CD4-positive, alpha-beta memory T cell (primary cell): ENCODE data around the gene LRRK1. TPM values are rescaled to one million over a fixed set of nuclear protein-coding genes. Genes with fewer than 3 reads are reported as not detected.

Source experiments
- CTCF ChIA-PET: fragments of 350-600 bp; sonication (Branson Sonifier 250); formaldehyde crosslinking; loops from one replicate; lab custom pipeline; 2021; ENCODE audit warnings: inconsistent platforms; ENCODE audit not compliant: partially characterized antibody; lab: Charles Lee
- POLR2A ChIA-PET: fragments of 350-600 bp; sonication (Branson Sonifier 250); formaldehyde crosslinking; loops from one replicate; lab custom pipeline; 2021; ENCODE audit not compliant: partially characterized antibody; lab: Charles Lee
- DNase-seq, 5 donors: peaks; one replicate each; pipeline versions ENCODE4 v3.0.0 to v3.0.0-alpha.2; 2020 to 2022; ENCODE audit warnings: mixed read lengths in 1 of 5
- H3K27ac ChIP-seq: one replicate; pipeline ENCODE4 v1.7.0; 2013; ENCODE audit warnings: low read depth, low read length
- H3K27me3 ChIP-seq: 2 replicates; pipeline ENCODE4 v1.7.0; 2013; ENCODE audit warnings: mild to moderate bottlenecking, low read length, moderate library complexity; ENCODE audit not compliant: insufficient read depth
- H3K36me3 ChIP-seq: 2 replicates; pipeline ENCODE4 v1.7.0; 2013; ENCODE audit warnings: mild to moderate bottlenecking, low read length, moderate library complexity; ENCODE audit not compliant: insufficient read depth
- H3K4me1 ChIP-seq: 2 replicates; pipeline ENCODE4 v1.7.0; 2013; ENCODE audit warnings: mild to moderate bottlenecking, low read length, moderate library complexity; ENCODE audit not compliant: insufficient read depth
- H3K4me3 ChIP-seq, 2 donors: one replicate each; pipeline ENCODE4 v1.7.0; 2013; ENCODE audit warnings: low read length in 2 of 2, mild to moderate bottlenecking in 1 of 2
- H3K9me3 ChIP-seq, 2 donors: one replicate each; pipeline ENCODE4 v1.7.0; 2013; ENCODE audit warnings: low read length in 2 of 2, control low read depth in 1 of 2; ENCODE audit not compliant: control insufficient read depth in 1 of 2
- H3K27ac Mint-ChIP-seq, 7 donors: one replicate each; pipeline ENCODE4 v1.8.0; 2020 to 2021; ENCODE audit warnings: mixed read lengths in 7 of 7, mild to moderate bottlenecking in 6 of 7, inconsistent platforms in 3 of 7, moderate library complexity in 3 of 7
- H3K27me3 Mint-ChIP-seq, 2 donors: one replicate each; pipeline ENCODE4 v1.8.0; 2020 to 2021; ENCODE audit warnings: mixed read lengths in 2 of 2
- H3K36me3 Mint-ChIP-seq, 2 donors: one replicate each; pipeline ENCODE4 v1.8.0; 2020 to 2021; ENCODE audit warnings: mixed read lengths in 2 of 2, inconsistent platforms in 1 of 2, mild to moderate bottlenecking in 1 of 2
- H3K4me1 Mint-ChIP-seq, 4 donors: one replicate each; pipeline ENCODE4 v1.8.0; 2020 to 2021; ENCODE audit warnings: mixed read lengths in 4 of 4, mild to moderate bottlenecking in 1 of 4
- H3K4me3 Mint-ChIP-seq, 8 donors: one replicate each; pipeline ENCODE4 v1.8.0; 2020 to 2021; ENCODE audit warnings: mixed read lengths in 8 of 8, mild to moderate bottlenecking in 7 of 8, moderate library complexity in 6 of 8, inconsistent platforms in 3 of 8
- H3K9me3 Mint-ChIP-seq, 8 donors: one replicate each; pipeline ENCODE4 v1.8.0; 2020 to 2021; ENCODE audit warnings: mixed read lengths in 8 of 8, mild to moderate bottlenecking in 5 of 8, inconsistent platforms in 3 of 8, moderate library complexity in 1 of 8
- intact Hi-C: fragments of 100-400 bp; cut with micrococcal nuclease; formaldehyde crosslinking; loops from one replicate; pipeline ENCODE4 v1.15.1; 2023
- polyA plus RNA-seq, 2 donors: library from polyadenylated mRNA; unstranded; fragments of 300-500 nt; fragmentation: Illumina TruSeq; gene quantifications; one replicate each; pipeline ENCODE4 v1.2.3, GENCODE V29; 2021
- total RNA-seq, 2 experiments: library from RNA; stranded (reverse); gene quantifications; one replicate each; pipeline ENCODE4 v1.2.3, GENCODE V29; 2021

Gene LRRK1
- total and polyA plus RNA-seq, 4 experiments from 2014 or later = 0.50 to 0.58 (median 0.53) TPM; not detected in 1

GRCh38 chr15:101026656-101027272 is 107.6 kb downstream of the LRRK1 start:
- ChIA-PET CTCF (interaction anchor here (8.7 kb wide), 1 partner anchor 18 kb away, joined by 64 read pairs; no protein-coding TSS in a partner anchor), POLR2A (no interaction called here)
- no peaks in the 10 kb centered on the region for H3K4me1 Mint-ChIP-seq
- Histone ChIP-seq H3K27ac (no peak overlapping the region), H3K27me3 (no peaks in the 10 kb centered on the region), H3K36me3 (no peaks in the 10 kb centered on the region), H3K9me3 (no peaks in the 10 kb centered on the region), H3K4me1 (no peaks in the 10 kb centered on the region), H3K4me3 (no peak overlapping the region)
- H3K27me3 Mint-ChIP-seq = peaks cover 2 to 12% of the 10 kb centered on the region in 2 donors
- DNase-seq = no peak
- no peaks in the 10 kb centered on the region for H3K36me3 Mint-ChIP-seq
- no peak overlapping the region for H3K27ac Mint-ChIP-seq
- intact Hi-C loops = no loop called here
- H3K9me3 Mint-ChIP-seq = no peaks in the 10 kb centered on the region
- no peak overlapping the region for H3K4me3 Mint-ChIP-seq

GRCh38 chr15:101027273-101027901 is 108.2 kb downstream of the LRRK1 start:
- Mint-ChIP-seq H3K9me3 (no peaks in the 10 kb centered on the region), H3K4me3 (no peak overlapping the region), H3K27ac (no peak overlapping the region), H3K4me1 (no peaks in the 10 kb centered on the region), H3K36me3 (no peaks in the 10 kb centered on the region), H3K27me3 (peaks cover 4 to 12% of the 10 kb centered on the region in 2 donors)
- H3K9me3 ChIP-seq = no peaks in the 10 kb centered on the region
- intact Hi-C loops = no loop called here
- POLR2A ChIA-PET = no interaction called here
- H3K27ac ChIP-seq = no peak overlapping the region
- H3K4me1 ChIP-seq = no peaks in the 10 kb centered on the region
- no peaks in the 10 kb centered on the region for H3K27me3 ChIP-seq
- CTCF ChIA-PET = no interaction called here
- H3K4me3 ChIP-seq = no peak overlapping the region
- H3K36me3 ChIP-seq = no peaks in the 10 kb centered on the region
- no peak for DNase-seq

- Mint-ChIP-seq H3K36me3 (no peaks in the 10 kb centered on the region), H3K4me3 (no peak overlapping the region), H3K9me3 (no peaks in the 10 kb centered on the region), H3K27ac (no peak overlapping the region), H3K27me3 (peaks cover 4 to 12% of the 10 kb centered on the region in 2 donors), H3K4me1 (no peaks in the 10 kb centered on the region)
- no peaks in the 10 kb centered on the region for H3K36me3 ChIP-seq
- no peak overlapping the region for H3K4me3 ChIP-seq
- DNase-seq = no peak
- H3K9me3 ChIP-seq = no peaks in the 10 kb centered on the region
- POLR2A ChIA-PET = no interaction called here
- intact Hi-C loops = no loop called here
- H3K27me3 ChIP-seq = no peaks in the 10 kb centered on the region
- no peak overlapping the region for H3K27ac ChIP-seq
- H3K4me1 ChIP-seq = no peaks in the 10 kb centered on the region
- CTCF ChIA-PET = no interaction called here
Measured at GRCh38 chr15:101027920-101028319, 108.8 kb downstream of the LRRK1 start.

GRCh38 chr15:101028321-101028720 is 109.2 kb downstream of the LRRK1 start:
- Histone ChIP-seq H3K4me3 (no peak overlapping the region), H3K27me3 (no peaks in the 10 kb centered on the region), H3K9me3 (no peaks in the 10 kb centered on the region), H3K4me1 (no peaks in the 10 kb centered on the region), H3K36me3 (no peaks in the 10 kb centered on the region), H3K27ac (no peak overlapping the region)
- intact Hi-C loops = no loop called here
- no peaks in the 10 kb centered on the region for H3K36me3 Mint-ChIP-seq
- ChIA-PET POLR2A (no interaction called here), CTCF (interaction anchor here (1.7 kb wide), 1 partner anchor 17 kb away, joined by 3 read pairs; no protein-coding TSS in a partner anchor)
- no peak overlapping the region for H3K27ac Mint-ChIP-seq
- H3K4me3 Mint-ChIP-seq = no peak overlapping the region
- DNase-seq = no peak
- peaks cover 4 to 12% of the 10 kb centered on the region in 2 donors for H3K27me3 Mint-ChIP-seq
- no peaks in the 10 kb centered on the region for H3K9me3 Mint-ChIP-seq
- no peaks in the 10 kb centered on the region for H3K4me1 Mint-ChIP-seq

GRCh38 chr15:101028772-101029438 is 109.7 kb downstream of the LRRK1 start:
- H3K4me3 ChIP-seq = no peak overlapping the region
- Mint-ChIP-seq H3K9me3 (peaks cover 0 to under 1% (median 0%) of the 10 kb centered on the region in 8 donors), H3K4me3 (no peak overlapping the region), H3K4me1 (no peaks in the 10 kb centered on the region), H3K27me3 (peaks cover 4 to 12% of the 10 kb centered on the region in 2 donors), H3K36me3 (no peaks in the 10 kb centered on the region), H3K27ac (no peak overlapping the region)
- DNase-seq = no peak
- intact Hi-C loops = no loop called here
- CTCF ChIA-PET = interaction anchor here (1.7 kb wide), 1 partner anchor 18 kb away, joined by 3 read pairs; no protein-coding TSS in a partner anchor
- POLR2A ChIA-PET = no interaction called here
- H3K27me3 ChIP-seq = no peaks in the 10 kb centered on the region
- no peaks in the 10 kb centered on the region for H3K4me1 ChIP-seq
- H3K27ac ChIP-seq = no peak overlapping the region
- H3K9me3 ChIP-seq = no peaks in the 10 kb centered on the region
- H3K36me3 ChIP-seq = no peaks in the 10 kb centered on the region

- Mint-ChIP-seq H3K27me3 (peaks cover 4 to 16% of the 10 kb centered on the region in 2 donors), H3K27ac (no peak overlapping the region), H3K9me3 (peaks cover 0 to 11% (median 7%) of the 10 kb centered on the region in 8 donors), H3K36me3 (no peaks in the 10 kb centered on the region), H3K4me1 (no peaks in the 10 kb centered on the region), H3K4me3 (no peak overlapping the region)
- Histone ChIP-seq H3K27me3 (no peaks in the 10 kb centered on the region), H3K36me3 (no peaks in the 10 kb centered on the region), H3K9me3 (no peaks in the 10 kb centered on the region), H3K4me1 (no peaks in the 10 kb centered on the region), H3K4me3 (no peak overlapping the region), H3K27ac (no peak overlapping the region)
- ChIA-PET CTCF (interaction anchor here (0.6 to 1.7 kb wide), 2 partner anchors 19 to 231 kb away, joined by 3 read pairs; no protein-coding TSS in a partner anchor), POLR2A (no interaction called here)
- intact Hi-C loops = no loop called here
- no peak for DNase-seq
Measured at GRCh38 chr15:101029971-101030661, 111.0 kb downstream of the LRRK1 start.

- Mint-ChIP-seq H3K4me1 (no peaks in the 10 kb centered on the region), H3K4me3 (no peak overlapping the region), H3K9me3 (peaks cover 0 to 22% (median 17%) of the 10 kb centered on the region in 8 donors), H3K36me3 (no peaks in the 10 kb centered on the region), H3K27ac (no peak overlapping the region), H3K27me3 (peaks cover 4 to 21% of the 10 kb centered on the region in 2 donors)
- DNase-seq = no peak
- H3K4me3 ChIP-seq = no peak overlapping the region
- H3K27ac ChIP-seq = no peak overlapping the region
- no peaks in the 10 kb centered on the region for H3K9me3 ChIP-seq
- no peaks in the 10 kb centered on the region for H3K4me1 ChIP-seq
- intact Hi-C loops = no loop called here
- ChIA-PET POLR2A (no interaction called here), CTCF (no interaction called here)
- H3K27me3 ChIP-seq = no peaks in the 10 kb centered on the region
- no peaks in the 10 kb centered on the region for H3K36me3 ChIP-seq
Measured at GRCh38 chr15:101031213-101031612, 112.1 kb downstream of the LRRK1 start.
